ENCODE measurements around the gene PKMYT1. TPM values are rescaled to one million over a fixed set of nuclear protein-coding genes. Genes with fewer than 3 reads are reported as not detected.
A peak's percentile ranks its signal among the peaks of the same experiment; 100 is the strongest.

PKMYT1 gene
- total and polyA plus RNA-seq, 9 of the 15 experiments (the other 6 are each of a cell fraction or from before 2014, with no cell fraction given), result 8.7 to 201 (median 37.8) TPM

DNA sequence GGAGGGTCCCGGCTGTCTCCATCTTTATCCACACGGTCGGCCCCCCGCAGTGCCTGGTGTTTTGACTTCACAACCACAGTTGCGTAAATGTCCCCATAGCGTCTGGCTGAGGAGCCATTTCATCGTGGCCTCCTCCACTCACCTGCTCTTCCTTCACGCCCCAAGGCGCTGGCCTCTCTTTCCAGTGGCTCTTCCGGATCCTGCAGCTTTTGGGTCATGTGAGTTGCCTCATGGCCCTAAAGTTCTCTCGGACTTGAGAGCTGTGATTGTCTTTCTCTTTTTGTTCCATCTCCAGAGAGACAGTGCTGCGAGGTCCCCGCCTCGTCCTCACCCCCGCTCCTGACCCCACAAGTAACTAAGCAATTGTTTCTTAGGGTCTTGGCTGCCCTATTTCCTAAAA, 45.8 kb downstream of the PKMYT1 start:
- no peaks in the 10 kb centered on the region for H3K27me3 ChIP-seq (ENCODE audit: control insufficient read depth in 2 of 2, insufficient read depth in 2 of 2, low read length in 2 of 2)
- FAIRE-seq (no peak), DNase-seq (ENCODE audit: extremely low read depth in 1 of 4, low spot score in 3 of 4) (peak in 1 of 4 experiments; percentile 3), ATAC-seq (no peak)
- no peak overlapping the region for H3K9ac ChIP-seq (ENCODE audit: insufficient read depth in 1 of 2, low read depth in 2 of 2, low read length in 2 of 2)
- 89% methylated on average over 14 of the region's 15 CpGs for WGBS (ENCODE audit: insufficient coverage, low coverage, missing lambda C conversion rate)
- H3K4me2 ChIP-seq (ENCODE audit: insufficient read depth, low read length), result no peak overlapping the region
- TF ChIP-seq, protein P1, sequence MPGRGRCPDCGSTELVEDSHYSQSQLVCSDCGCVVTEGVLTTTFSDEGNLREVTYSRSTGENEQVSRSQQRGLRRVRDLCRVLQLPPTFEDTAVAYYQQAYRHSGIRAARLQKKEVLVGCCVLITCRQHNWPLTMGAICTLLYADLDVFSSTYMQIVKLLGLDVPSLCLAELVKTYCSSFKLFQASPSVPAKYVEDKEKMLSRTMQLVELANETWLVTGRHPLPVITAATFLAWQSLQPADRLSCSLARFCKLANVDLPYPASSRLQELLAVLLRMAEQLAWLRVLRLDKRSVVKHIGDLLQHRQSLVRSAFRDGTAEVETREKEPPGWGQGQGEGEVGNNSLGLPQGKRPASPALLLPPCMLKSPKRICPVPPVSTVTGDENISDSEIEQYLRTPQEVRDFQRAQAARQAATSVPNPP (IDR thresholded peaks at IDR 0.05; ENCODE audit: borderline replicate concordance, insufficient read depth, insufficient read length), result no peak
- TF ChIP-seq CREB1 (IDR thresholded peaks at IDR 0.05) (no peak), CREB1 (CRISPR knock-in tag; IDR thresholded peaks at IDR 0.05) (no peak), ZNF124 (CRISPR knock-in tag; IDR thresholded peaks at IDR 0.05) (no peak), POLR3A (IDR thresholded peaks at IDR 0.05; ENCODE audit: borderline replicate concordance, extremely low read depth, insufficient read depth, insufficient read length) (no peak)
- TF ChIP-seq, protein P2, sequence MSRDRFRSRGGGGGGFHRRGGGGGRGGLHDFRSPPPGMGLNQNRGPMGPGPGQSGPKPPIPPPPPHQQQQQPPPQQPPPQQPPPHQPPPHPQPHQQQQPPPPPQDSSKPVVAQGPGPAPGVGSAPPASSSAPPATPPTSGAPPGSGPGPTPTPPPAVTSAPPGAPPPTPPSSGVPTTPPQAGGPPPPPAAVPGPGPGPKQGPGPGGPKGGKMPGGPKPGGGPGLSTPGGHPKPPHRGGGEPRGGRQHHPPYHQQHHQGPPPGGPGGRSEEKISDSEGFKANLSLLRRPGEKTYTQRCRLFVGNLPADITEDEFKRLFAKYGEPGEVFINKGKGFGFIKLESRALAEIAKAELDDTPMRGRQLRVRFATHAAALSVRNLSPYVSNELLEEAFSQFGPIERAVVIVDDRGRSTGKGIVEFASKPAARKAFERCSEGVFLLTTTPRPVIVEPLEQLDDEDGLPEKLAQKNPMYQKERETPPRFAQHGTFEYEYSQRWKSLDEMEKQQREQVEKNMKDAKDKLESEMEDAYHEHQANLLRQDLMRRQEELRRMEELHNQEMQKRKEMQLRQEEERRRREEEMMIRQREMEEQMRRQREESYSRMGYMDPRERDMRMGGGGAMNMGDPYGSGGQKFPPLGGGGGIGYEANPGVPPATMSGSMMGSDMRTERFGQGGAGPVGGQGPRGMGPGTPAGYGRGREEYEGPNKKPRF (IDR thresholded peaks at IDR 0.05; ENCODE audit: low read depth, low read length), result no peak
- TF ChIP-seq, protein P3, sequence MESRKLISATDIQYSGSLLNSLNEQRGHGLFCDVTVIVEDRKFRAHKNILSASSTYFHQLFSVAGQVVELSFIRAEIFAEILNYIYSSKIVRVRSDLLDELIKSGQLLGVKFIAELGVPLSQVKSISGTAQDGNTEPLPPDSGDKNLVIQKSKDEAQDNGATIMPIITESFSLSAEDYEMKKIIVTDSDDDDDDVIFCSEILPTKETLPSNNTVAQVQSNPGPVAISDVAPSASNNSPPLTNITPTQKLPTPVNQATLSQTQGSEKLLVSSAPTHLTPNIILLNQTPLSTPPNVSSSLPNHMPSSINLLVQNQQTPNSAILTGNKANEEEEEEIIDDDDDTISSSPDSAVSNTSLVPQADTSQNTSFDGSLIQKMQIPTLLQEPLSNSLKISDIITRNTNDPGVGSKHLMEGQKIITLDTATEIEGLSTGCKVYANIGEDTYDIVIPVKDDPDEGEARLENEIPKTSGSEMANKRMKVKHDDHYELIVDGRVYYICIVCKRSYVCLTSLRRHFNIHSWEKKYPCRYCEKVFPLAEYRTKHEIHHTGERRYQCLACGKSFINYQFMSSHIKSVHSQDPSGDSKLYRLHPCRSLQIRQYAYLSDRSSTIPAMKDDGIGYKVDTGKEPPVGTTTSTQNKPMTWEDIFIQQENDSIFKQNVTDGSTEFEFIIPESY (CRISPR knock-in tag; IDR thresholded peaks at IDR 0.05), result peak; percentile 39; the same call in 1 of the 2 replicates
- TF ChIP-seq, protein P4, sequence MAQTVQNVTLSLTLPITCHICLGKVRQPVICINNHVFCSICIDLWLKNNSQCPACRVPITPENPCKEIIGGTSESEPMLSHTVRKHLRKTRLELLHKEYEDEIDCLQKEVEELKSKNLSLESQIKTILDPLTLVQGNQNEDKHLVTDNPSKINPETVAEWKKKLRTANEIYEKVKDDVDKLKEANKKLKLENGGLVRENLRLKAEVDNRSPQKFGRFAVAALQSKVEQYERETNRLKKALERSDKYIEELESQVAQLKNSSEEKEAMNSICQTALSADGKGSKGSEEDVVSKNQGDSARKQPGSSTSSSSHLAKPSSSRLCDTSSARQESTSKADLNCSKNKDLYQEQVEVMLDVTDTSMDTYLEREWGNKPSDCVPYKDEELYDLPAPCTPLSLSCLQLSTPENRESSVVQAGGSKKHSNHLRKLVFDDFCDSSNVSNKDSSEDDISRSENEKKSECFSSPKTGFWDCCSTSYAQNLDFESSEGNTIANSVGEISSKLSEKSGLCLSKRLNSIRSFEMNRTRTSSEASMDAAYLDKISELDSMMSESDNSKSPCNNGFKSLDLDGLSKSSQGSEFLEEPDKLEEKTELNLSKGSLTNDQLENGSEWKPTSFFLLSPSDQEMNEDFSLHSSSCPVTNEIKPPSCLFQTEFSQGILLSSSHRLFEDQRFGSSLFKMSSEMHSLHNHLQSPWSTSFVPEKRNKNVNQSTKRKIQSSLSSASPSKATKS (CRISPR knock-in tag; IDR thresholded peaks at IDR 0.05), result no peak
- H2AFZ ChIP-seq (ENCODE audit: low read depth, low read length), result no peak overlapping the region
- H3K9me3 ChIP-seq (replicated peaks; ENCODE audit: control insufficient read depth, insufficient read depth, low read depth, low read length), result no peaks in the 10 kb centered on the region
- no peaks in the 10 kb centered on the region for H3K9me1 ChIP-seq (ENCODE audit: control insufficient read depth, insufficient read depth, low read length)
- H3K79me2 ChIP-seq (ENCODE audit: control insufficient read depth, insufficient read depth, low read length), result no peaks in the 10 kb centered on the region
- intact Hi-C loops (cut with micrococcal nuclease) (no loop called here), in situ Hi-C loops (cut with MboI) (no loop called here)
- CTCF ChIA-PET (ENCODE audit: low intra/inter-chr PET ratio), result no interaction called here
- no peaks in the 10 kb centered on the region for H4K20me1 ChIP-seq (replicated peaks; ENCODE audit: control insufficient read depth, insufficient read depth, low read length)
- POLR2A ChIA-PET, result no interaction called here
- BruUV-seq (replicated peaks), result no TSS peak
- H3K4me1 ChIP-seq (replicated peaks in 1 of 2; ENCODE audit: control insufficient read depth in 2 of 2, insufficient read depth in 2 of 2, low read length in 2 of 2), result peaks cover 0 to 9% of the 10 kb centered on the region in 2 experiments; a peak in 2 of 5 replicates
- peaks cover 58% of the 10 kb centered on the region; the same call in 2 of the 3 replicates for H3K36me3 ChIP-seq (ENCODE audit: control insufficient read depth, insufficient read depth, low read length)
- no peak overlapping the region for H3K4me3 ChIP-seq
- no peak overlapping the region for H3K27ac ChIP-seq (ENCODE audit: extremely low read depth, low read depth, low read length)
